GM19395 (cell line): ENCODE results near the gene SHE.
"Not testable (repeated sequence)": the region's sequence is repeated elsewhere in the genome, so short reads cannot be mapped to it uniquely, and the experiment has no call there.

Experiments
- ATAC-seq: cut with Tn5 transposase; IDR thresholded peaks from one replicate; pipeline ENCODE4 v1.9.1; 2021; ENCODE audit warnings: mild to moderate bottlenecking, moderate library complexity; ENCODE audit not compliant: unreplicated experiment

The SHE gene

DNA sequence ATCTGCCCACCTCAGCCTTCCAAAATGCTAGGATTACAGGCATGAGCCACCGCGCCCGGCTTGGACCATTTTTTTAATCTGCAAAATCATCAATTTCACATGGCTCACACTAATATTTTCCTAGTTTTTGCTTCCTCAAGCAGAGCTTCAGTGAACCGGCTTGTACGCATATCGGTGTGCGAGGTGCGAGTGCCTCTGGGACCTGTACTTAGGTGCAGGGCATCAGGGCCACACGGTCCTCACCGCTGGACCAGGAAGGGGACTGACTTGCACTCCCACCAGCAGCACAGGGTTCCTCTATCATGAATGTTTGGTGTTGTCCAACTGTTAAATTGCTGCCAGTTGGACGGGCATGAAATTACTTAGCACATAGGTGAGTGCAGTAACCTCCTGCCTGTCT lies 15.4 kb upstream of the SHE start:
- no peak for ATAC-seq

DNA sequence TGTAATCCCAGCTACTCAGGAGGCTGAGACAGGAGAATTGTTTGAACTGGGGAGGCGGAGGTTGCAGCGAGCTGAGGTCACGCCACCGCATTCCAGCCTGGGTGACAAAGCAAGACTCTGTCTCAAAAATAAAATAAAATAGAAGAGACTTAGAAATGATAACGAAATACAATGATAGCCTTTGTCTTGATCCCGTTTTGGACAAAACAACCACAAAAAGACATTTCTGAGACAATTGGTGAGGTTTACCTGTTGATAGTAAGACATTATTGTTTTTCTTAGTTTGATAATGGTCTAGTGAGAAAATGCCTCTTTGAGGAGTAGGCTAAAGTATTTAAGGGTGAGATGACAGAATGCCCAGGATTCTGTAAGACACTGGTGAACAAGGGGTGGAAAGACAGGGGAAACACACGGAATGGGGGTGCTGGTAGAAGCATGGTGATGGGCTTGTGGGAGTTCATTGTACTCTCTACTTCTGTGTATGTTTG lies 11.9 kb upstream of the SHE start:
- no peak for ATAC-seq

GRCh38 chr1:154512760-154513159 lies 10.5 kb upstream of the SHE start:
- no peak for ATAC-seq

GRCh38 chr1:154503898-154504297 lies 1.7 kb upstream of the SHE start:
- no peak for ATAC-seq

DNA sequence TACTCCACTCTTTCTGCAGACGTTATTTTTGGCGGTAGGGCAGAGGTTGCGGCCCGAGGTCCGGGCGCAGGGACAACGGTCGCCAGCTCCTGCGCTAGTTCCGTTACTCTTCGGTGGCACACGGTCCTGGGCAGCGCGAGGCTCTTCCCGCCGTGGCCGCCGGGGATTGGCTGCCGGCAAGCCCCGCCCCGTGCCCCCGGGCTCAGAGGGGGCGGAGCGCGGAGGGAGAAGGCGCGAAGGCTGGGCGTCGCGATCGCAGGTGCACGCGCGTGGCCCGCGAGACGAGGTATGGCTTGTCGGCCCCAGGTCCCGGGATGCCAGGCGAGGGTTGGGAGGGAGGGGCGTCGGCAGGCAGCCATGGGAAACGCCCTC lies 518 bp upstream of the SHE start:
- no peak for ATAC-seq

- ATAC-seq = no peak
These were observed 668 bp downstream of the SHE start for GRCh38 chr1:154501423-154502065.

DNA sequence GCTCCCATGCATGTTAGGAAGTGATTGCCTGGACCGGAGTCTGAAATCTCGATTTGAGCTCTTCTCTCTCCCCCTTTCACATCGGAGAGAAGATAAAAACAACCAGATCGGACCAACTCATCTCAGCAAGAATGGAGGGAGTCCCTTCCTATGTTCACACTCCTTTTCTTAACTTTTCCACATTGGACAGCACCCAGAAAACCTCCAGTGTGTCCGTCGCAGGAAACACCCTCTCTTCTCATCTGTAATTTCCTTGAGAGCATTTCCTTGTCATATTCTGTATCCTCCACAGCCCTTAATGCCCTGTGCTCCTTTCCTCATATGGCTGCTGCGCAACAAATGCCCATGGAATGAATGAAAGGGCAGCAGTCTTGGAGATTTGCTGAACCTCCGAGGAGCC lies 1.7 kb downstream of the SHE start:
- no peak for ATAC-seq

DNA sequence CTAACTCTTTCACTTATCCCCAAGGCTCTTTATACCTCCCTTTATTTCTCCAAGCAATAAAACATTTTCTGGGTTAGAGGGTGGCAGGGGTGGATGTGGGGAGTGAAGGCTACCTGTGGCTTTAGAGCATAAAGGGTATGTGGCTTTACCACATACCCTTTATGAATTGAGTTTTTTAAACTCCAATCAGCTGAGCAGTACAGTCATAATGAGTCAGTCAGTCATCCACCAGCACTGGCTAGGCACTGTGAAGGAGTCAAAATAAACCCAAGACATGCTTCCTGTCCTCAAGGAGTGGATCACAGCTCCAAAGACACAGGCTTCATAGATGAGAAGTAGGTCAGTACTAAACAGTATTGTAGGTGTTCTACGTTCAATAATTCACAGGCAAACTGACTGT lies 2.8 kb downstream of the SHE start:
- no peak for ATAC-seq

DNA sequence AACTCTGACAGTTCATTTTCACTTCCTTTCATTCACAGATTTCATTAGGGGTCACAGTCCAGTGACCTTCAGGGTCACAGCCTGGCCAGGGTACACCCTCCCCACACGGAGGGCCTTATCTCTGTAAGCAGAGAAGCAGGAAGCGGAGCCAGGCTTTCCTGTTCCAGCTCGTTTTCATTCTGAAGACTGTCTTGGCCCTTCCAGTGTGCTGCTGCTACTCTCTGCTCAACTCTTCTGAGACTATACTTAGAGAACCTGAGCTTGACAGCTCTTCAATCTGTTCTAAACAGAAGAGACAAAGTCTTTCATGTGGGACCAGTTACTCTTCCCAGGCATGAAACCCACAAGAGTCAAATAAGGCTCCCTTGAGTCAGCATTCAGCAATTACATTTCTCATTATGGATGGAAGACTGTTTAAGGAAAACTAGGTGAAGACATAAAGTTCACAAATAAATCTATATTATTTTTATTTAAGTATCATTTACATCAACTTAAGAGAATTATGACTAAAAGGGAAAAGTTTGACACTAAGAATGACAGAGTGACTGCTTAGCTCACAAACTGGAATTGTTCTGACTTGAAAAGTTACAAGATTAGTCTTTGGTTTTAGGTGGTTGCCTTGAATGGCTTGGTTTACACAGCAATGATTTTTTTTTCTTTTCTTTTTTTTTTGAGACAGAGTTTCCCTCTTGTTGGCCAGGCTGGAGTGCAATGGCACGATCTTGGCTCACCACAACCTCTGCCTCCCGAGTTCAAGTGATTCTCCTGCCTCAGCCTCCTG lies 5.0 kb downstream of the SHE start:
- no peak for ATAC-seq

- ATAC-seq = no peak
These were observed 5.8 kb downstream of the SHE start for GRCh38 chr1:154496383-154496782.

DNA sequence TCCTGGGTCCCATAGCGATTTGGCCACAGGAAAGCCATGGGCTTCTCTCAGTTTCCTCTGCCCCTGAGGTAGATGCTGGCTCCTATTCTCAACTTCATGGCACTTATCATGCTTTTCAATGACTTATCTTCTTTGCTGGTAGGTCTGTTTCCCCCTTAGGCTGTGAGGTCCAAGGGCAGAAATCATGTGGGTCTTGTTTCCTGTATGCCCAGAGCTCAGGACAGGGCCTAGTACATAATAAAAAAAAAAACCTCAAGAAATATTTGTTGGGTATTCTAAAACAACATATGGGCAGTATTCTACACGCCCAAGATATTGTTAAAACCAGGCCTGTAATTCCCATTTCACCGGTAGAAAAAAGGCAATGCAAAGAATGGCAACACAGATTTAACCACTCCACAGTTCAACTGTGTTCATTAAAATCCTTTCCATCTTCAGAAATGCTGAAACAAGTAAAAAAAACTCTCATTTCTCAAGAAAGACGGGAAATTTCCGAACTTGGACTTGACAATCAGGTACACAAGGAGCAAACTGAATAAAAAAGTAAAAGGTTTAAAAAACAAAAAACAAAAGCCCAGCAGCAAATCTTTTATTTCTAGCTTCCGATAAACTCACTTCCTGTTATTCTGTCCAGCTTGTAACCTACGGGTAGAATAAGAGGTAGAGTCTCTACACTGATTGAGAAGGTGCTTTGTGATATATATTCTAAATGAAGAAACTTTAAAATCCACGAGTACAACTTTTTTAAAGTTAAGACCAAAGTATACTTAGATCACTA lies 6.5 kb downstream of the SHE start:
- ATAC-seq = no peak

- no peak for ATAC-seq
These were observed 8.9 kb downstream of the SHE start for GRCh38 chr1:154493276-154493675.

DNA sequence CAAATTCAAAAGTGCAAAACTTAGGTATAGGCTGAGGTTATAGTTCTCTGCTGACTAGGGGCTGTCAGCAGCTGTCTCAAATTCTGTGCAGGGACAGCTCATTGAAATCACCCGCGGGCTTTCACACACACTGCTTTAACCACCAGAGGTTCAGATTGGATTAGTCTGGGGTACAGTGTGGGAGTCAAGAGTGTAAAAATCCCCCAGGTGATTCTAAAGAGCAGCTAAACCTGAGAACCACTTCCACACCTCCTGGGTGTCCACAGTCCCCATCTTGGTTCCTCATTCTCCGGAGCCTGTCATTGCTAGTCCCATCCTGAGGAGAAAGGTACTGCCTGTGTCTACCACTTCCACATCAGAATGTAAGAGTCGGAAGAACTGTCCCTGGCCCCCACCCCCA lies 10.1 kb downstream of the SHE start:
- ATAC-seq = no peak

DNA sequence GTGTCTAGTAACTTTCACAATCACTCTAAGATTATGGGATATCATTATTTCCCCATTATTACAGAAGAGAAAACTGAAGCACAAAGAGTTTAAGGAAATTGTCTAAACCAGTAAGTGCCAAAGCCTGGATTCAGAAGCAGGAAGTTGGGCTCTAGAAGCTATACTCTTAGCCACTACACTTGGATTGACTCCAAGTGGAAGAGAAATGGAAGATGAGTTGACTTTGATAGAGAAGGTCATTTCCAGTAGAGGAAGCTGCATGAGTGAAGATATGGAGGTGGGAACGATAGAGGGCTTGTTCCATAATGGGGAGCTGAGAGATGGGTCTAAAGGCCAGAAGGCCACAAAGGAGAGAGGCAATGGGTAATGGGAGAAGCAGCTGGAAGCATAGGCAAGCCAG lies 11.9 kb downstream of the SHE start:
- no peak for ATAC-seq

DNA sequence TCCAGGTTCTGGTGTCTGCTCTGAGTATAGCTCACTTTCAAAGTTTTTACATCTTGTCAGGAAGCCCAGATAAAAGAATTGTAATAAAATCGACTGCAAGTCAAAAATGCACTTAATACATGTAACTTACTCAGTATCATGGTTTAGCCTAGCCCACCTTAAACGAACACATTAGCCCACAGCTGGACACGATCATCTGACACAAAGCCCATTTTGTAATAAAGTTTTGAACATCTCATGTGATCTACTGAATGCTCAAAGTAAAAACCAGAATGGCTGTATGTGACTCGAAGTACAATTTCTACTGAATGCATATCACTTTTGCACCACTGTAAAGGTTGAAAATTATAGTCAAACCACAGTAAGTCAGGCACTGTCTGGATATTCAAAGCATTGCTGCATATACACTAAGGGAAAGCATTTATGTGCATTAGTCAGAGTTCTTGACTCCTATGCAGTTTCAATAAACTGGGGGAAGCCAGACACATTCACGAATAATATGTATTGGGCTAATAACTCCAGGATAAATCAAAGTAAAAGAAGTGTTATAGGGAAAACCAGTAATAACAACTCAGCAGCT lies 12.4 kb downstream of the SHE start:
- no peak for ATAC-seq

DNA sequence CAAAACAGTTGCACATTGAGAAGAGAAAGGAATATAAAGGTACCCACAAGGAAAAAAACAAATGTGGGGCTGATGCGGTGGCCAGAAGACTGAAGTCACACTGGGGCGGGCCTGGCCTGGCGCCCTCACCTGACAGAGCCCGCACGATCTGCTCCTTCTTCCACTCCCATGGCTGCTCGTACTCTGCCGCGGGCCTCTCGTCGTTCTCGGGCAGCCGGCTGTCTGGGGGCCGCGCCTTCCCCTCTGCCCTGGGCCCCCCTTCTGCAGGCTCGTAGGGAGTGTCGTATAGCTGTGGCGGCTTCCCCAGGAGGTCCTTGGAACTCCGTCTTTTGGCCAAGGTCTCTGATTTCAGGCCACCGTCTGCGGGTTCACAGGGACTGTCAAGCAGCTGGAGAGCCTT lies 13.3 kb downstream of the SHE start:
- ATAC-seq = no peak

- not testable (repeated sequence) for ATAC-seq
These were observed 15.5 kb downstream of the SHE start for GRCh38 chr1:154486756-154487155.

- ATAC-seq = no peak
These were observed 16.2 kb downstream of the SHE start for GRCh38 chr1:154485910-154486496.

DNA sequence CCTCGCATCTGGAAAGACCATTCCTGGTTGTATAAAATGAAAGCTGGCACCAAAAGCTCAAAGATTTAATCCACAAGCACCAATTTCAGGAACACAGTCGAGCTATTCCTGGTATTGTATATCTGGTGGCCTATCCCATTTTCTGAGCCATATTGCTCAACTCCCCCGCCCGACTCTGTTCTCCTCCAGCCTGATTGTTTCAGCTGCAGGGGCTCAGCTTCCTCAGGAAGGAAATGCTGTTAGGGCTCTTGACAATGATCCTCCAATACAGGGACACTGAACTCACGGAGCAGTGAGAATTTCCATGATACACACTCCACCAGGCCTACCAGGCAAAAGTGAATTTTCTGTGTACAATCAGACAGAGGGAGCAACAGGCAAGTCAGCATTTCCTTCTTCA lies 17.1 kb downstream of the SHE start:
- ATAC-seq = no peak

DNA sequence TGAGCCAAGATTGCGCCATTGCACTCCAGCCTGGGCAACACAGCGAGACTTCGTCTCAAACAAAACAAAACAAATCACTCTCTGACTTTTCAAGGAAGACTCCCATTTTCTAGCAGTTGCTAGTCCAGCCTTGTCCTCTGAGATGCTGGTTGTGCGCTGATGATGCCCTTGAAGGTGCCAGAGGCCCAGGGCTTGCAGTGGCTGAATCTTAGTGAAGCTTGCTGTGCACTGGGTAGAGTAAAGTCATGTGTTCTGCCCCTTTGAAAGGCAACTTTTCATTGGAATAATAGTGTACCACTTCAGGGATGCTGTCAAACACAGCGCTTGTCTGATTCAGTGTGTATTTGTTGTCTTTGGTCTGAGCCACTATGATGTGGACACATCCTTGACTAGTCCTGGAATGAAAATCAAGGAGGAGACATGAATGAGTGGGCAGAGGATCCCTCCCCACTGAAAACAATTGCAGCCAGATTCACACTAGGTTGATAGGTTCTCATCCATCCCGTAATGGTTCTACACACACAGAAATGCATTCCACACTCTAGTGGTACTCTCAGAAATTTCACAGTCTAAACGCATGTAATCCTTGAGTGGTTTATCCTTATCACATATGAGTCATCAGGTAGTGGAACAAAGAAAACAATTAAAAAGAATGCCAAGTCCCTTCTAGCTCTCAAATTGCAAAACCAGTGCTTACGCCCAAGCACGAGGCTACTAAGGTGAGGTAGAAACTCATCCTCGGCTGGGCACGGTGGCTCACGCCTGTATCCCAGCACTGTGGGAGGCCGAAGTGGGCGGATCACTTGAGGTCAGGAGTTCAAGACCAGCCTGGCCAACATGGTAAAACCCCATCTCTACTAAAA lies 18.0 kb downstream of the SHE start:
- no peak for ATAC-seq
